HG03520 (cell line): ENCODE measurements around the gene MSH2.

ENCODE experiments used
- ATAC-seq: cut with Tn5 transposase; IDR thresholded peaks from one replicate; pipeline ENCODE4 v1.9.1; 2021; ENCODE audit warnings: mild to moderate bottlenecking, moderate library complexity; ENCODE audit not compliant: unreplicated experiment

The MSH2 gene

GRCh38 chr2:47504174-47504810, 101.3 kb downstream of the MSH2 start:
- no peak for ATAC-seq

GRCh38 chr2:47506024-47506423, 103.1 kb downstream of the MSH2 start:
- ATAC-seq, result no peak

GRCh38 chr2:47506436-47506835, 103.5 kb downstream of the MSH2 start:
- no peak for ATAC-seq

GRCh38 chr2:47508080-47508479, 105.1 kb downstream of the MSH2 start:
- no peak for ATAC-seq

GRCh38 chr2:47508641-47509040, 105.7 kb downstream of the MSH2 start:
- ATAC-seq, result no peak

GRCh38 chr2:47509250-47509649, 106.3 kb downstream of the MSH2 start:
- no peak for ATAC-seq

GRCh38 chr2:47509821-47510385, 106.9 kb downstream of the MSH2 start:
- no peak for ATAC-seq

- no peak for ATAC-seq
These were observed 107.8 kb downstream of the MSH2 start for GRCh38 chr2:47510745-47511144.

GRCh38 chr2:47512581-47513083, 109.7 kb downstream of the MSH2 start:
- ATAC-seq, result no peak

- ATAC-seq, result no peak
These were observed 111.1 kb downstream of the MSH2 start for GRCh38 chr2:47513981-47514520.

- ATAC-seq, result no peak
These were observed 113.6 kb downstream of the MSH2 start for GRCh38 chr2:47516360-47517104.

- no peak for ATAC-seq
These were observed 115.7 kb downstream of the MSH2 start for GRCh38 chr2:47518497-47519146.

- ATAC-seq, result no peak
These were observed 116.2 kb downstream of the MSH2 start for GRCh38 chr2:47519147-47519537.

- ATAC-seq, result no peak
These were observed 116.8 kb downstream of the MSH2 start for GRCh38 chr2:47519604-47520301.

- ATAC-seq, result no peak
These were observed 117.3 kb downstream of the MSH2 start for GRCh38 chr2:47520302-47520630.

- ATAC-seq, result peak; percentile 74
These were observed 118.1 kb downstream of the MSH2 start for GRCh38 chr2:47520825-47521665.

- no peak for ATAC-seq
These were observed 118.8 kb downstream of the MSH2 start for GRCh38 chr2:47521666-47522285.

GRCh38 chr2:47525167-47525566, 122.2 kb downstream of the MSH2 start:
- no peak for ATAC-seq

GRCh38 chr2:47528455-47528854, 125.5 kb downstream of the MSH2 start:
- no peak for ATAC-seq
